Sciatic nerve (tissue), 2 donors: ENCODE results near the gene S100A16. TPM values are rescaled to one million over a fixed set of nuclear protein-coding genes. Genes with fewer than 3 reads are reported as not detected.

Experiments used
- ATAC-seq: fragments of 200-7000 bp; cut with Tn5 transposase; one replicate; pipeline ENCODE4 v1.9.1; 2020; ENCODE audit warnings: mild to moderate bottlenecking, moderate library complexity
- DNase-seq: peaks from one replicate; pipeline ENCODE4 v3.0.0-alpha.2; 2020; ENCODE audit warnings: low spot score
- intact Hi-C: fragments of 100-400 bp; cut with DNase I; formaldehyde crosslinking; loops from one replicate; pipeline ENCODE4 v1.14.2; 2022
- total RNA-seq: library from RNA; stranded (reverse); fragmentation: NEBNext Ultra II Directional; extraction: Animal tissue kit (Norgen Biotek cat#: 25700); gene quantifications from one replicate; pipeline ENCODE4 v1.2.1, GENCODE V29; 2021
- donor health status: DM: no; HTN: no; CAD: no.
- donor health status: DM: no; HTN: no; CAD: no.

The S100A16 gene, protein sequence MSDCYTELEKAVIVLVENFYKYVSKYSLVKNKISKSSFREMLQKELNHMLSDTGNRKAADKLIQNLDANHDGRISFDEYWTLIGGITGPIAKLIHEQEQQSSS
- 58.4 TPM for total RNA-seq

DNA sequence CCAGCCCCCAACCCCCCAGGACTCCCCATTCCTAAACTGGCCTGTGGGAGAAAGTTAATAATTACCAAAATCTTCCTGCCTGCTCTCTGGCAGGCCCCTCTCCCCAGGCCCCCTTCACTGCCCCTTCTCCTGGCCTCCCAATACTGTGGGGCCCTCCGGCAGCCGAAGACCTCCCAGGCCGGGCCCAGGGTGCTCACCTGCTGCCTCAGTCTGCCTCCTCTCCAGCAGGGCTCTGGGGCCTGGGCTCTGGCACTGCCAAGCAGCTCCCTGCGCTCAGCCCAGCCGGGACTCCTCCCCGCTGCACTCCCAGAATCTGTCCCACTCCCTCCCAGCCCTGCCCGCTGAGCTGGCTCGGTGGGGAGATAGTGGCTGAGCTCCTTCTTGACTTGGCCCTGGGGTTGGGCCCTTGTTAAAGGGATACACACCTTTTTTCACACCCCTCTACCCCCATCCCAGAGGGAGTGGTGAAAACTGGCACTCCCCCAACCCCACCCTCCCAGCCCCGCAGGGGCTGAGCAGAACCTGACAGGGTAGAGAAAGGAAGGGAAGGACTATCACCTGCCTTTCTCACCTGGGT, at the start of gene S100A16:
TSS of gene S100A16 (minus strand) at position 383 of the 577 bp plus-strand sequence. CDS start 4,986 bp downstream, outside the sequence.
- intact Hi-C loops: no loop called here
- peak; percentile 82 for ATAC-seq
- peak; percentile 86 for DNase-seq

DNA sequence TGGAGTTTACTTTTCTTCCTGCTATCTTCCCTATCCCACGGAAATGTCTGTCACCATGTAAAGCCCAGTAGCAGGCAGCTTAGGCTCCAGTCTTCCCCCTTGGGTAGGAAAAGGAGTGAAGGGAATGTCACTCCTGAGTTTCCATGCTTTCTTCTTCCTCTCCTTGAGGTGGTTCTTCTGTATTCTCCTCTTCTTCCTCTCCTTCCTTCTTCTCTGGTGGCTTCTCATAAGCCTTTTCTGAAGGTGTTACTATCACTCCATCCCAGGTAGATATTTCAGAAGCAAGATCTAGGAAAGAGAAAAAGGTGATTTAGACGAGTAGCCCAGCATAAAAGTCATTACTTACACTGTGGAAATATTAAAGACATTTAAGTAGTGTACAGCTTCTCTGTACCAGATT, 49.3 kb upstream of the S100A16 start:
- no peak for DNase-seq
- no peak for ATAC-seq
- intact Hi-C loops: no loop called here

DNA sequence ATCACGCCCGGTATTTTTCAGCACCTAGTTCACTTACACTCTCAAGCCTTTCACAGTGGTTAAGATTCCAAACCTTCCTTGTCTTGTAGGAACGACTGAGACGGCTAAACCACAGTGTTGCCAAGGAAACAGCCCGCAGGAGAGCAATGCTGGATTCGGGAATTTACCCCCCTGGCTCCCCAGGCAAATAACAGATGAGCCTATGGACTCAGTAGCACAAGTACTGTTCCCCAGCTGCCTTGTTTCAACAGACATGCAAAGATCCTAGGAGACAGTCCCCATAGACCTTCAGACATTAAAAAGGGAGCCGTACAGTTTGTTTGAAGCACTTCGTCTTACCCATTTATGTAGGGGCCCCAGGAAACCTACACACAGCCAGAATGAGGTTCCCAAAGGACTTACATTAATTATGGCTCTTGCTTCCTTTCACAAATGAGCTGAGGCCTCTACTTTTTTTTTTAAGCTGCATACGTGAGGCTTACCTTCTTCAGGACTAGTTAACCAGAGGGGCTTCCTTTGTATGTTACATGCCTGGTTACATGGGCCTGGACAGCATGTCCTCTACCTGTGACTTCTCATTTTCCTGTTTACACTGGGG, 48.3 kb upstream of the S100A16 start:
- ATAC-seq (no peak), DNase-seq (no peak)
- intact Hi-C loops: no loop called here

DNA sequence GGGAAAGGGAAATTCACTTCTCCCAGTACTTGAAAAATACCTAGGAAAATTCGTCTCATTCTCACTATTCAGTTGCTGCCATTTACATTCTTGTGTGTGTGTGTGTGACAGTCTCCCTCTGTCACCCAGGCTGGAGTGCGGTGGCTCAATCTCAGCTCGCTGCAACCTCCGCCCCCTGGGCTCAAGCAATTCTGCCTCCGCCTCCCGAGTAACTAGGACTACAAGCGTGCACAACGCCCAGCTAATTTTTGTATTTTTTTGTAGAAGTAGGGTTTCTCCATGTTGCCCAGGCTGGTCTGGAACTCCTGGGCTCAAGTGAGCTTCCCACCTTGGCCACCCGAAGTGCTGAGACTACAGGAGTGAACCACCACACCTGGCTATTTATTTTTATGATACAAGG, 46.7 kb upstream of the S100A16 start:
- ATAC-seq (no peak), DNase-seq (no peak)
- intact Hi-C loops: no loop called here

DNA sequence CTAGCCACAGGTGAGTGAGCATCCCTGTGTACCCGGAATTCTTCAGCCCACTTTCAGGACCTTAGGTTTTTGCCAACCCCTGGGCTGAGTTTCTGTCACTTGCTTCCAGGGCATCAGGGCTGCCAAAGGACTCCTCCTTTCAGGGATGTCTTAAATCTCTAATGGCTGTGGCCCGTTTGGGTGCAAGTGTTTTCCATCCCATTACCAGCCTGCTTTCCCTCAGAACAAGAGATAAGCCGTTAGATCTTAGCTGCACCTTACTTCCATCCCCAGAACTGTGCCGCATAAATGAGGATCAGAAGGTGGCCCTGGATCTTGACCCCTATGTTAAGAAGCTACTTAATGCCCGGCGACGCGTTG, 46.2 kb upstream of the S100A16 start:
- ATAC-seq (no peak), DNase-seq (no peak)
- intact Hi-C loops: no loop called here

DNA sequence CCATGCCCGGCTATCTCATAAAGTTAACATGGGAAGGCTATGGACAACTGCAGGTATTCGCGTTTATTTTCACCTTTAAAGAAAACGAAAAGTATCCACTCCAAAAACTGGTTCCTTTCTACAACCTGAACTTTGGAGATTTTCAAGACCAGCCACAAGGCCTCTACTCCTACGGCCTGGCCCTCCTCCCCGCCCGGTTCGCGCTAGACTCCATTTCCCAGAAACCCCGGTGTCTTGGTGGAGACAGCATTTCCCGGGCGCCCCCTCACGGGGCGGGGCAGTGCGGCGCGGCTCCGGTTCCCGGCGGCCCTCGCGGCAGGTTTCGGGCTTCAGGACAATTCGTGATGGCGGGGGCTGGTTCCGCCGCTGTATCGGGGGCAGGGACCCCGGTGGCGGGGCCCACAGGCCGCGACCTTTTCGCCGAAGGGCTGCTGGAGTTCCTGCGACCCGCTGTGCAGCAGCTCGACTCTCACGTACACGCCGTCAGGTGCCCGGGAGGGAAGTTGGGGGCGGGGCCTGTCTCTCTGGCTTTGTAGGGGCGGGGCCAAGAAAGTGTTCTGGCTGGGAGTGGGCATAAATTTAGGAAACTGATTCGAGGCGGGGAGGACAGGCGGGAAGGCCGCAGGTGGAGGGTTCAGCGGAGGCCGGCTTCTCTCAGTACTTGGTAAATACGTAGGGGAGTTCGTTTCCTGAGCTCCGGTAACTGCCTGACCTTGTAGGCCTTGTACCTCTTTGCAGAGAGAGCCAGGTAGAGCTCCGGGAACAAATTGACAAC, 45.6 kb upstream of the S100A16 start, which contains the start of gene SNAPIN:
TSS of gene SNAPIN (plus strand) at position 304 of the 775 bp plus-strand sequence. CDS start at position 345, 41 bp downstream.
- peak; percentile 95 for DNase-seq
- ATAC-seq: peak; percentile 98
- intact Hi-C loops: no loop called here

DNA sequence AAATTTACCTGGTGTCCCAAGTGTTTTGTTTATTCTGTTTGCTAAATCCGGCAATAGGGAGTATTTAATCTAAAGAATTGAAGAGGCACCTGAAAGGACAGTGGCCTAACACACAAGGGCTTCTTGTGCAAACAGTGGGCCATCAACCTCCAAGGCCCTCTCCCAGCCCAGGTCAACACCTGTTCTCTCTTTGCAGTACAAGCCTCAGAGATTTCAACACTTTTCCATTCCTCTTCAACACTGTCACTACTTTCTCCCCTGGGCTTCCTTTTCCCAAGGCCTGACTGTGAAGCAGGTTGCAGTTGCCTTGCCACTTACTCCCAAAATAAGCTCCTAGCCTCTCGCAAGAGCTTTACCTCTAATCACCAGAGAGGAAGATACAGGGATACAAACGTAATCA, 42.4 kb upstream of the S100A16 start:
- ATAC-seq: no peak
- no peak for DNase-seq
- intact Hi-C loops: no loop called here

DNA sequence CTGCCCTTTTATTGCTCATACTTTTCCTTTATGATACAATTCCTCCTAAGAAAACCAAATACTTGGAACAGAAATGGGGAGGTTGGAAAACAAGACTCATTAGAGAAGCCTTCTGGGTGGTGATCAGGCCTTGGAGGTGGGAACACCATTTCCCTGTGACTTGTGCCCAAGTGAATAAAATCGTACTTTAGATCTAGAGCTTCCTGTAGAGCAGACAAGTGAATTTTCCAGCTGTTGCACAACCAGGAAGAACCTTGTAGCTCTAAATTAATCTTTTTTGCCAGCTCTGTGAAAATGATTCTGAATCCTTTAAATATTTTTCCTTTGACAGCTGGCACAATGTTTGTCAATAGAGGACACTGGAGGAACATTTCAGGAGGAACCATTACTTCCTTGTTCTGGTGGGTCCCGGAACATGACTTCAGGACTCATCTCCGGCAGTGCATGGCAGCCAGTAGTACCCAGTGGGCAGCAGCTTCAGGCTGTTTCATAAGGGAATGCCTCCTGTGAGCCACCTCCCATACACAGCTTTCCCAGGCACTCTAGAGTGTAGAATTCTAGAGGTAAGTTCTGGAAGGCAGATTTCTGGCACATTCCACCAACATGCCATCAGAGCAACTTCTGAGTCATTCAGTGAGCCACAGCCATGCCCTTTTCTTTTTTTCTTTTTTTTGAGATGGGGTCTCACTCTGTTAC, 40.0 kb upstream of the S100A16 start:
- intact Hi-C loops: no loop called here
- DNase-seq (no peak), ATAC-seq (no peak)

DNA sequence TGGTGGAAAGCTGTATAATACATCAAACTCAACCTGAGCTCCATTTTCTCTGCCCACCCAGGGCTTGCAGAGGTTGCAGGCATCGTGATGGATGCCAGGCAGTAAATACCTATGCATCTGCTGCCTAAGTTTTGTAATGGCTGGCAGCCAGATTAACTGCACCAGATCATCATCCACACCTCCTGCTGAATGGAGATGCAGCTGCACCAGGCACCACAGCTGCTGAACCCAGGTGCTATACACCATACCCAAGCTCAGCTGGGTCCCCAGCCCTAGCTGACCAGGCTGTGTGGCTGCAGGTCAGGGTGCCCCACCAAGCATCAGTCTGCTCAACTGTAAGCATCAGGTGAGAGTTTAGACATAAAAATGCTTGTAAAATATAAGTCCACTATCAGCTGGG, 38.8 kb upstream of the S100A16 start:
- intact Hi-C loops: no loop called here
- ATAC-seq (no peak), DNase-seq (no peak)

DNA sequence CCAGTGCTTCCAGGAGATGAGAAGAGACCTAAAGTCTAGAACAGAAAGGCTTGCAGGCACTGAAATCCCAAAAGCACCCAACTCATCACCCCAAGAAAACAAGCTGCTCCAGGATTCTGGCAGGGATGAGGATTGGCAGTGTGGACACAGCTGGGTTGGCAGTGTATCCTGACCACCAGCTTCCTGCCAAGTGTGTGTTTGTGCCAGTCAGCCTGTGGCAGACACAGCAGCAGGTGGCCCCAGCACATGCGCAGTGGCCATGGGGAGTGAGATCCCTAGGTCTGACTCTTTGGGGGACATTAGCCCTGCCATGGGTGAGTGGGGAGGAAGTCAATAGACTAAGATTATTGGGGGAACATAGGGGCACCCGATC, 36.9 kb upstream of the S100A16 start:
- no peak for DNase-seq
- intact Hi-C loops: no loop called here
- ATAC-seq: no peak

DNA sequence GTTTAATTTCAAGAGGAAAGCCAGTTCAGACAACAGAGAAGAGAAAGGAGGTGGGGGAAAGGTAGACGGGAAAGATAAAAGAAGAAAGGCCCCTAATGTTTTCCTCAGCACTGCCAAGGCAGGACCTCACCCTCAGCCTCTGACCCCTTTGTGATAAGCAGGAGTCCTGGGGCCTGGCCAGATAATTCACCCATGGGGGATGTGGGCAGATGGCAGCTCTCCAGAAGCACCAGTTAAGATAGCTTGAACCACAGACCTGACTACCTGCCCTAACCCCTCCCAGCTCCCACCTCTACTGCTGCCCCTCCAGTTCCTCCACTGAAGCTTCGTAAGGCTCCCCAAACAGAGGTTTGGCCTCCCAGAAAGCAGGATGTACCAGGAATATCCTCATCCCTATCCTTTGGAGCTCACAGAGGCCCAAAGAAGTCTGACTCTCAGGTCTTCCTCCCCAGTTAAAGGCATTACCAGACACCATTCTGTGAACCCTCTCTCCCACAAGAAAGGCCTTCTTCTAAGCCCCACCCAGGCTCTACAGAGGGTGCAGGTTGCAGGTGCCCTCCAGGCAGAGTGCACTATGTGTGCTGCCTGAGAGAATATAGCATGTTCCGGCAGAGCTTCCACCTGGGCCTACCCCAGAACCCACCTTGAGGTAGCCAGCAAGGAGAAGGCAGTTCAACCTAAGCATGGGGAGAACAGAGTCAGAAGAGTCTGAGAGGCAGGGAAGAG, 36.4 kb upstream of the S100A16 start:
- no peak for ATAC-seq
- DNase-seq: no peak
- intact Hi-C loops: no loop called here

DNA sequence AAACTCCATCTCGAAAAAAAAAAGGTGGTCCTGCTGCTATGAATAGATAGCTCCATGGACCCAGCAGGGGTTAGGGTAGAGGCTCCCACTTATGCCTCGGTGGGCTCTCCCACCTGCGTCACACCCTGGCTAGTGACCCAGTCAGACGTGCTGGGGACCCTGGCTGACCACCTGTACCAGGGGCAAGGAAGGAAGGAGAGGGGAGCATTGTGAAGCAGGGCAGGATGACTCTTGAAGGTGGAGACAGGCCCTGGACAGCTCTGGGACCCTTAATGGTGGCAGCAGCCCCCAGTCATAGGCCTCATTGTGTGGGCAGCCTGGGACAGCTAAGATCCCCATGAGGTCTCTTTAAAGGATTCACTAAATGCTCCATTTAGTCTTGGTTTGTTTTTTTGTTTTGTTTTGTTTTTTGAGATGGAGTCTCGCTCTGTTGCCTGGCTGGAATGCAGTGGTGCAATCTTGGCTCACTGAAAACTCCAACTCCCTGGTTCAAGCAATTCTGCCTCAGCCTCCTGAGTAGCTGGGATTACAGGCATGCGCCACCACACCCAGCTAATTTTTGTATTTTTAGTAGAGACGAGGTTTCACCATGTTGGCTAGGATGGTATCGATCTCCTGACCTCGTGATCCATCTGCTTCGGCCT, 35.2 kb upstream of the S100A16 start:
- intact Hi-C loops: no loop called here

DNA sequence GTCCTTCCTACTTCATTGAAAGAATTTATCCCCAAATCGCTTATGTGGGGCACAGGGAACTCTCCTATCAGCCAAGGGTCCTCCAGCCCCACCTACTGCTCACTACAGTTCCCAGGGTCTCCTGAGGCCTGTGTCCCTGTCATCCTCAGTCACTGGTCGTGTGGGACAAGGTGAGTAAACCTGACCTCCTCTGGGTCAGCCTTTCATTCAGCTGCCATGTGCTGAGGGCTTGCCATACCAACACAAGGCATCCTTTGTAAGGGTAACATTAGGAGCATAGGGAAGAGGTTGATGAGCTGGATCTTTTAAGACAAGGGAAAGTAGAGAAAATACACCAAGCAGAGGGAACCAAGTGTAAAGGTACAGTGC, 34.4 kb upstream of the S100A16 start:
- DNase-seq (no peak), ATAC-seq (peak; percentile 23)
- intact Hi-C loops: no loop called here

More for the DNA sequence above, 35.2 kb upstream of the S100A16 start:
- ATAC-seq: no peak
- no peak for DNase-seq

DNA sequence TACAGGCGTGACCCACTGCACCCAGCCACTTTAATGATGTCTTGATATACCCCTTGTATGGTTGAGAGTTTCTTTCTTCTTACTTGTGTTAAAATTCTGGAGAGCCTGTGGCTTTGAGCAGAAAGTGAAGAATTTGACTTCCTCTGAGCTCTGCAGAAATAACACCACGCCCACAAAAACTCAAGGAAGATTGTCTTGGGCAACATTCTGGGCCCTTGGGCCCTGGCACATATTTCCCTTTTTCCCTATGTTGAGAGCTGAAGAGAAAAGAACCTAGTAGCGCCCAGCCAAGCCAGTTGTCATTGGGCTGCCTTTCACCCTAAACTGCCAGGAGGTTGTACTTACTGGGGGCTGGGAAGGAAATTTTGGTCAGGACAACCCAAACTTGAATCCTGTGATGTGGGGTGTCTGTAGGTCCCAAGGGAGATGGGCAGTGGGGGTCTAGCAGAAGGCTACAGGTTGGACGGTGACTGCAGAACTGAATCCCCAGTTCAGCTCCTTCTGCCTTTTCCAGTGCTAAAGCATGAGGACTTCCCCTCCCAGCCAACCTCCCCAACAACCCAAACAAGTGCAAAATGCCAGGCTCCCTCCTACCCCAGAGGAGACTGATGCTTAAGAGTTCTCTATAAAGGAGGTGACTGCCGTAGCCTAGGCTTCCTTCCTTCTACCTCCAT, 33.9 kb upstream of the S100A16 start:
- intact Hi-C loops: no loop called here
- no peak for DNase-seq
- peak; percentile 47 for ATAC-seq

DNA sequence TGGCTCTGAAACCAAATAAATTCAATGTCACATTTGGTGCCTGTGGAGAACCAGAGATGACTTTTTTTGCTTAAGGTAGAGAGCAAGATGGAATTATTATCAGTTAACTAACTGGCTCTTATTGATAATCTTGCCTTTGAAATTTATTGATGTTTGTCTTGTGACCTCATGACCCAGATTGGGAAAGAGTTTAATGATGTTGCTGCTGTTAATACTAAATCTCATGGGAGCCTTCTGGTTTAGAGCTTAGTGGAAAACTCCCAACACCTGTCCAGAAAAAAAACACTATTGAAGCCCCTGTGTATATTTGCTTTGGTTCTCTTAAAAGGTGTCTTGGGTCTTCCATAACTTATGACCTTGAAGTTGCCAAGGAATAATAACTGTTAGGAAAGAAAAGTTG, 30.9 kb upstream of the S100A16 start:
- intact Hi-C loops: no loop called here
- DNase-seq: no peak
- no peak for ATAC-seq

DNA sequence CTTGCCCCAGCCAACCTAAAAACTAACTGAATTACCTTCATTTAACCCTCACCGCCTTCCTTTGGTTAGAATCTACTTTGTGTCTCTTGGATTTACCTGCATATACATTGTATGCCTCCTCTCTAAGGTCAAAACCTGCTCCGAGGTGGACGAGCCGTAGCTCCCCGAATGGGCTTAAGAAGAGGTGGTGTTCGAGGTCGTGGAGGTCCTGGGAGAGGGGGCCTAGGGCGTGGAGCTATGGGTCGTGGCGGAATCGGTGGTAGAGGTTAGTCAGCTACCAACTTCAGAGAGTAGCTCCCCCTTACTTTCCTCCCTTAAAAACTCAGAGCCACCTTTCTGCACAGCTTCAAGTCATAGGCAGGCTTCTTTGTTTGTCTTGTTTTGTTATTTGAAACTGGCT, 30.2 kb upstream of the S100A16 start:
- intact Hi-C loops: no loop called here
- DNase-seq: no peak
- ATAC-seq: no peak

DNA sequence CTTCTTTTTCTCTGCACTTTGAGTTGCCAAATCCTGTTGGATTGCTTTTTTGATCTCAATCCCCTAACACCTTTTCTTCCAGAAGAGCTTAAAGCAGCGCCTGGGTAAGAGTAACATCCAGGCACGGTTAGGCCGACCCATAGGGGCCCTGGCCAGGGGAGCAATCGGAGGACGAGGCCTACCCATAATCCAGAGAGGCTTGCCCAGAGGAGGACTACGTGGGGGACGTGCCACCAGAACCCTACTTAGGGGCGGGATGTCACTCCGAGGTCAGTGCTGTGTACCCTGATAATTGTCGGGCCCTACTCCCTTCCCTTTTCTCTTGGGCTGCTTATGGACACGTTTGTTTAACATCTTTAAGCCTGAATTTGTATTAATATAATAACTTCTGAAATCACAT, 29.2 kb upstream of the S100A16 start:
- DNase-seq: no peak
- ATAC-seq: no peak
- intact Hi-C loops: no loop called here

DNA sequence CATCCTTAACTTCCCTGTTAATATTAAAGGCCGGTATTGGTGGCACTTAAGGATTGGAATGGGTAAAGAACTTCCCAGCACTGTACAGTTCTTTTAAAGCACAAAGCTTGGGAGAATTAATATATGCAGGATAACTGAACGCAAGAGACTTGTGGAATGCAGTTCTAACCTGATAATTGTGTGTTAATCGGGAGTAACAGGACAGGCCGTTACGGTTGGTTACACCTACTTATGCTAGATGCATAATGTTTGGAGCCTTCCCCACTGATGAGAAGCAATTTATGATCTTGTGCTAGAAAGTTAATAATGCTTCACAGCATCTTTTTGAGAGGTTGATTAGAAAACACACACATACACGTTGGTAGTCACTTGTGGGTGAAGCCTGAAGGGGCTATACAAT, 27.9 kb upstream of the S100A16 start:
- DNase-seq: no peak
- intact Hi-C loops: no loop called here
- ATAC-seq: no peak
